IPS-NIHi7 (cell line): ENCODE results near the gene ITPR1.

ENCODE experiments used
- DNase-seq: peaks from one replicate; pipeline ENCODE4 v3.0.0; 2012; ENCODE audit warnings: mixed read lengths; ENCODE audit errors: extremely low spot score

Gene ITPR1

DNA sequence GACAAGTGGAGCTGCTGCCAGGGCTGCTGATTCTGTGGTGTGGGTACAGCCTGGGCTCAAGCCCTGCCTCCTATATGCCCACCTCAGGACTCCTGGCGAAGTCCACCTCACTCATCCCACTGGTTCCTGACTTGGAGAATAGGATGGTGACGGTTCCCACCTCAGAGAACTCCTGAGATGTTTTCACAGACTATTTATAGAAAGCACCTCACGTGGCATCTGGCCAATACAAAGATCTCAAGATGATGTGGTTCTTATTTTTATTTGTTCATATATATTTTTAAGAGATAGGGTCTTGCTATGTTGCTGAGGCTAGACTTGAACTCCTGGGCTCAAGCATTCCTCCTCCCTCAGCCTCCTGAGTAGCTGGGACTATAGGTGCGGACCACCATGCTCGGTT, 249.2 kb downstream of the ITPR1 start:
- DNase-seq = no peak

- DNase-seq = no peak
These were observed 250.2 kb downstream of the ITPR1 start for GRCh38 chr3:4743371-4743770.

DNA sequence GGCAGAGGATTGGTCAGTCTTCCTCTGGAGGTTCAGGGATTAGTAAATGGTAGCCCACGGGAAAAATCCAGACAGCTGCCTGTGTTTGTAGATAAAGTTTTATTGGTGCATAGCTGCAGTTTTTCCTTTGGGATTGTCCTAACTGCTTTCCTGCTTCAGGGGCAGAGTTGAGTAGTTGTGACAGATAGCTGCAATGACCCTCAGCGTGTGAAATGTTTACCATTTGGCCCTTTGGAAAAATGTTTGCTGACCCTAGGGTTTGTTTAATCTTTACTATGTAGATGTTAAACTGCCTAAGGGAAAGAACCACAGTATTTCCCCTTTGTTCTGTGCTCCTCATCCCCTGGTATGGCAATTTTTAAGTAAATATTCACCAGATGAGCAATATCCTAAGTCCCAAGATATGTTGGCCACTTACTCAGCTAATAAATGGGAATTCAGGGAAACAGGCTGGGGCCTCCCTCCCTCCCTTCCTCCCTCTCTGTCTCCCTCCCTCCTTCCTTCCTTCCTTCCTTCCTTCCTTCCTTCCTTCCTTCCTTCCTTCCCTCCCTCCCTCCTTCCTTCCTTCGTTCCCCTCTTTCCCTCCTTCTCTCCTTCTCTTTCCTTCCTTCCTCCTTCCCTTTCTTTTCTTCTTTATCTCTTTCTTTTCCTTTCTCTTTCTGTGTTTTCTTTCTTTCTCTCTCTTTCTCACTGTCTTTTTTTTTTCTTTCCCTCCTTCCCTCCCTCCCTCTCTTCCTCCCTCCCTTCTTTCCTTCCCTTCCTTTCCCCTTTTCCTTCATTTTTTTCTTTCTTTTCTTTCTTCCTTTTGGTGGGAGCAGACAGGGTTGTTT, 251.5 kb downstream of the ITPR1 start:
- DNase-seq = no peak

DNA sequence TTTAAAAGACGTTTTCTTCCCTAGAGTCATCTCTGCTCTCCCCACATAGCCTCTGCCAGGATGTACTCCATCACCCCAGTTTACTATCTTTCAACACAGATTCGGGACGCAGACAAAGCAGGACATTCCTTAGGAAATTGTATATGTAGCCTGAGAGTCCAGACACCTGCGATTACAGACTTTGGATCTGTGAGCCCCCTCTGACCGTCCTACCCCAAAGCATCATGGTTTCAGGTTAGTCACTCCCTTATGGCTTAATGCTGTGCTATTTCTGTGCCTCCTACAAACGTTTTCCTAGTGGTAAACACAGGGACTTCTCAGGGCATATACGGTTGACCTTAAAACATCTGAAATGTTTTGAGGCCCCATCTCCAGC, 252.1 kb downstream of the ITPR1 start:
- DNase-seq = no peak

GRCh38 chr3:4746241-4746958, 253.3 kb downstream of the ITPR1 start:
- DNase-seq = no peak

- DNase-seq = no peak
These were observed 255.0 kb downstream of the ITPR1 start for GRCh38 chr3:4748127-4748526.

DNA sequence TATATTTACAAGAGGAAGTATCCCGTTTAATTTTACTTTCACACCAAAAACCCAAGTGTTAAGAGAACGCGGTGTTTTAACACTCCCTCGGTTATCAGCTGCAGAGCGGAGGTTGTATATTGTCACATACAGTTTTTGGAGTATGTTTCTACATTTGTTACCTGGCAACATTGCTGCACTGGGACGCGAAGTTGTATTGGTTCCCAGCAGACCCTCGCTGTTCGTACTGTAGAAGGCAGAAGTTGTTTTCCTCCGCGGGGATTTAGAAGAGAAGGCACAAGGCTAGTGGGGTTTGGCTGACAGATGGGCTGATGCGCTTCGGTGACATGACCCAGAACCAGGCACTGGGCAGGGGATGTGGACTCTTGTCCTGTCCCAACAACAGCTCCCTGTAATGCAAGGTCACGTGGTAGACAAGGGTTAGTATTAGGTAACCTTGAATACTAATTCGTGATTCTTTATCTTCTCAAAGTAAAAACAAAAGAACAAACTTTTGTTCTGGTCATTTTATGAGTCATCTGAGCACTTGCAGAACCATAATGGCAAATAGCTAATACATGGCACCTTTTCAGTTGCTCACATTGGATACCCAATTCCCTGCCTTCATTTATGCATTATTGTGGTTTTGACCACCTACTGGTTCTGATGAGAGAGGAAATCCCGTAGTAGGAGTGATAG, 255.7 kb downstream of the ITPR1 start:
- DNase-seq = no peak

DNA sequence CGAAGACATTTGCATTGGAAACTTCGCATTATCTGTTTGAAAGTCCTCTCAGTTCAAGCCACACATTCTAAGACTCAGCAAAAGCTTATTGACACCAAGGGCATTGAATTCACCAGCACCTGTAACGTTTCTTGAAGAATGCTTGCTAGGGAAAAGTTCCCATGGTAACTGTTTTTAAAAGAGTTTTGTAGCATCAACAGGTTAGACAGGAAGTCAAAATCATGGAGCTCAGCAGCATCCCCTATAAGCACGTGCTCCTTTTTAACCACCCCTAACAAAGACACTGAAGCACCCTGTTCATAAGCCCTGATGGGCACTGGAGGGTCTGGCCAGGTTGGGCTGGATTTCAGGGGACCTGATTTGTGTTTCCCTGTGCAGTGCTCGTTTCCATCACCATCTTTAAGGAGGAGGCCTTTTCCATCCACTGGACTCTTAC, 256.4 kb downstream of the ITPR1 start:
- no peak for DNase-seq

GRCh38 chr3:4750306-4750968, 257.3 kb downstream of the ITPR1 start:
- peak; percentile 40 for DNase-seq

GRCh38 chr3:4751029-4751501, 257.9 kb downstream of the ITPR1 start:
- no peak for DNase-seq

DNA sequence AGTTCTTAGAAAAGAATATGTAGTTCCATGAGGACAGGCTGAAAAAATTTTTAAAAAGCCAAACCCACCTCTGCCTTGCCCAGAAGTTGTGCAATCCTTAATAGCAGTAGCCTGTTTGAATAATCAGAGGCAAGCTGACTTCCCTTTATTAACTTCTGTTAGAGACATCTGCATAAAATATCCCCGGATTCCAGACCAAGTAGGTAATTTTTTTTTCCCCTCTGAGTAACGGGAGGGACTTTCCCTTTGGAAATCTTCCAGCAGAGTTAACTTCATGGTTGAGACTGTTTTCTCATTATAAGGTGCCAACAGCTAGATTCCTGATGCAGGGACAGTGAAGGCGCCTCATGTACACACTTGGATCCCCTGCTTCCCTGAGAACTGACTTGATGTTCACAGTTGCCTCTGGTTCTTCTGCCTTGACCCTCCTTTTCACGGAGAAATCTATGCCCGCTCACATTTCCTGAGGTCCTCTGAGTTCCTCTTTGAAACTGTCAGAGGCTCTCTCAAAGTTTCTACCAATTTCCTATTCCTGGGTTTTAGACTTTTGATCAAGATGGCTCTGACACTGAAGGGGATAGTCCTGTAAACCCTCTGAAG, 258.5 kb downstream of the ITPR1 start:
- DNase-seq = no peak

GRCh38 chr3:4752201-4753072, 259.3 kb downstream of the ITPR1 start:
- no peak for DNase-seq

GRCh38 chr3:4753073-4753691, 260.0 kb downstream of the ITPR1 start:
- no peak for DNase-seq

GRCh38 chr3:4754180-4755086, 261.3 kb downstream of the ITPR1 start:
- DNase-seq = no peak

DNA sequence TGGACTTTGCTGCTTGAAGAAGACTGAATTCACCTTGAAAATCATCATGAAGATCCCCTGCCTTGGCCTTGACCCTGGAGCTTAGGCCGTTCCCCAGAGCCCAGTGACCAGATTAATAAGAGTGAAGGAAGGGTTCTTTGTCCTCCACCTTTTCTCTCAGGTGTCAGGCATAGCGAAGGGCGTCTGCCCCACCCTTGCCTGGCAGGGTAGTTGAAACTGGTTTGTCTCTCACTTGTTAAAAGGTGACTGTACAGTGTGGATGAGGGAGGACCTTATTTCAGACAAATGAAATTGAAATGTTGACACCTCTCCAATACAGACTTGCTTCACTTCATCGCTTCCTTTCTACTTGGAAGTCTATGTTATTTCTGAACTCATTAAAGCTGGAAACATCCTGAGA, 262.4 kb downstream of the ITPR1 start:
- DNase-seq = no peak

- no peak for DNase-seq
These were observed 263.1 kb downstream of the ITPR1 start for GRCh38 chr3:4756057-4756775.

DNA sequence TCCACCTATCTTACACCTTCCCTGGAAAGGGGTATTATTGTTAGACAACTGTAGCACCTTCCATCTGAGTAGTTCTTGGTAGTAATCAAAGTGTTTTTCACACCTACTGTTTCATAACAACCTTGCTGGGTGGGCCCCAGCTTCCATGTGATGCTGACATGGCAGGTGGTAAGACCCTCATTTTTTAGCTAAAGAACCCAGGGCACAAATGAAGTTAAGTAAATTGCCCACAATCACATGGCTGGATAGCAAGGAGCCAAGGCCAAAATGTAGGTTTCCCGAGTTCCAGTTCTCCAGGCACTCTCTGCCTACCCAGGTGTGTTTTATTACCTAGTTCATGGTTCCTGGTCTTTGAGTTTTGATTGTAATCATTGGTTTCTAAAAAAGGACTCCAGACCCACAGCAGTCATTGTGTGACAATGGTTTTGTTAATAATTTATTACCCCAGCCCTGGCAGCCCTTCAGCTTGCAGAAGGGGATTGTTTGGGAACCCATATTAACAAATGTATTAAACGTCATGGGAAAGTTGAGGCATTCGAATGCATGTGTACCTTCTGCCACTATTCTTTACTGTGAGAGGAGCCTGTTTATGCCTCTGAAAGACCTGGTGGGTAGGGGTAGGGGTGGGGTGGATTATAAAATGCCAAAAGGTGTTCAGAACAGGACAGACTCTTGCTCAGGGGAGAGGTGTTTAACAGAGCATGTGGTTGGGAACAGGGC, 263.9 kb downstream of the ITPR1 start:
- no peak for DNase-seq
